Prostate gland (tissue), 2 donors: ENCODE data around the gene CTIF. TPM values are rescaled to one million over a fixed set of nuclear protein-coding genes. Genes with fewer than 3 reads are reported as not detected.

ENCODE experiments used
- DNase-seq: peaks from one replicate; pipeline ENCODE4 v3.0.0-alpha.2; 2019; ENCODE audit warnings: low spot score
- H3K27ac ChIP-seq, 2 donors: fragments of 200-600 bp; sonication (generic); 2 replicates each; pipeline ENCODE4 v1.5.1; 2017 to 2019
- H3K27me3 ChIP-seq: fragments of 200-600 bp; sonication (generic); replicated peaks from 2 replicates; pipeline ENCODE4 v1.5.1; 2019; ENCODE audit not compliant: insufficient read depth
- H3K36me3 ChIP-seq, 2 donors: fragments of 200-600 bp; sonication (generic); 1 replicate in 1 of 2; 2 replicates in 1 of 2; pipeline versions ENCODE4 v1.5.1 to v1.8.1; 2017 to 2019
- H3K4me1 ChIP-seq: fragments of 200-600 bp; sonication (generic); replicated peaks from 2 replicates; pipeline ENCODE4 v1.5.1; 2019
- H3K4me3 ChIP-seq, 2 donors: fragments of 200-600 bp; sonication (generic); 2 replicates each; pipeline ENCODE4 v1.5.1; 2017 to 2019
- H3K9me3 ChIP-seq: fragments of 200-600 bp; sonication (generic); 2 replicates; pipeline ENCODE4 v1.5.1; 2017
- POLR2A ChIP-seq: fragments of 450-650 bp; IDR thresholded peaks from one replicate; pipeline ENCODE4 v1.6.1; 2016; ENCODE audit warnings: antibody characterized with exemption, mild to moderate bottlenecking
- POLR2AphosphoS5 ChIP-seq: sonication (generic); formaldehyde crosslinking; IDR thresholded peaks from one replicate; pipeline ENCODE4 v1.6.1; 2017; ENCODE audit warnings: antibody characterized with exemption
- WGBS: methylation state at CpG from one replicate; pipeline ENCODE4 v1.1.5; 2018; 5-methylcytosine and 5-hydroxymethylcytosine counted together
- intact Hi-C: fragments of 100-400 bp; cut with DNase I; formaldehyde crosslinking; loops from one replicate; pipeline ENCODE4 v1.14.2; 2022
- total RNA-seq, 2 donors: library from RNA; depleted of rRNA; stranded (reverse); fragments of >200 nt; gene quantifications; one replicate each; pipeline ENCODE4 v1.1.0, GENCODE V29; 2016
- TF ChIP-seq, protein P1 (sequence below), 4 experiments: fragments of 200-600 bp in 2 of 4; fragments of 450-650 bp in 2 of 4; sonication (generic) in 2 of 4; IDR thresholded peaks; 1 replicate in 3 of 4; 2 replicates in 1 of 4; pipeline ENCODE4 v1.5.1; 2016 to 2019; ENCODE audit warnings: antibody characterized with exemption in 4 of 4, mild to moderate bottlenecking in 2 of 4, moderate library complexity in 2 of 4

Gene CTIF
- total RNA-seq, 2 donors from 2014 or later, result 8.1 to 57.9 TPM

GRCh38 chr18:48805826-48806535 lies 267.1 kb downstream of the CTIF start:
- no peak overlapping the region for H3K27ac ChIP-seq
- TF ChIP-seq POLR2A (no peak), POLR2AphosphoS5 (no peak)
- TF ChIP-seq, protein P1, sequence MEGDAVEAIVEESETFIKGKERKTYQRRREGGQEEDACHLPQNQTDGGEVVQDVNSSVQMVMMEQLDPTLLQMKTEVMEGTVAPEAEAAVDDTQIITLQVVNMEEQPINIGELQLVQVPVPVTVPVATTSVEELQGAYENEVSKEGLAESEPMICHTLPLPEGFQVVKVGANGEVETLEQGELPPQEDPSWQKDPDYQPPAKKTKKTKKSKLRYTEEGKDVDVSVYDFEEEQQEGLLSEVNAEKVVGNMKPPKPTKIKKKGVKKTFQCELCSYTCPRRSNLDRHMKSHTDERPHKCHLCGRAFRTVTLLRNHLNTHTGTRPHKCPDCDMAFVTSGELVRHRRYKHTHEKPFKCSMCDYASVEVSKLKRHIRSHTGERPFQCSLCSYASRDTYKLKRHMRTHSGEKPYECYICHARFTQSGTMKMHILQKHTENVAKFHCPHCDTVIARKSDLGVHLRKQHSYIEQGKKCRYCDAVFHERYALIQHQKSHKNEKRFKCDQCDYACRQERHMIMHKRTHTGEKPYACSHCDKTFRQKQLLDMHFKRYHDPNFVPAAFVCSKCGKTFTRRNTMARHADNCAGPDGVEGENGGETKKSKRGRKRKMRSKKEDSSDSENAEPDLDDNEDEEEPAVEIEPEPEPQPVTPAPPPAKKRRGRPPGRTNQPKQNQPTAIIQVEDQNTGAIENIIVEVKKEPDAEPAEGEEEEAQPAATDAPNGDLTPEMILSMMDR (IDR thresholded peaks at IDR 0.05), result no peak
- no peaks in the 10 kb centered on the region for H3K4me1 ChIP-seq
- DNase-seq, result no peak
- H3K36me3 ChIP-seq, result no peaks in the 10 kb centered on the region
- 92% methylated on average over 10 of the region's 10 CpGs for WGBS
- intact Hi-C loops, result no loop called here
- H3K9me3 ChIP-seq, result no peaks in the 10 kb centered on the region
- H3K4me3 ChIP-seq, result no peak overlapping the region
- no peaks in the 10 kb centered on the region for H3K27me3 ChIP-seq

GRCh38 chr18:48806551-48807261 lies 267.9 kb downstream of the CTIF start:
- Histone ChIP-seq H3K27ac (no peak overlapping the region), H3K4me1 (no peaks in the 10 kb centered on the region), H3K27me3 (no peaks in the 10 kb centered on the region), H3K9me3 (no peaks in the 10 kb centered on the region), H3K36me3 (no peaks in the 10 kb centered on the region), H3K4me3 (no peak overlapping the region)
- WGBS, result 64% methylated on average over 11 of the region's 11 CpGs
- DNase-seq, result no peak
- intact Hi-C loops, result no loop called here
- TF ChIP-seq, protein P1 (IDR thresholded peaks at IDR 0.05), result no peak
- no peak for TF ChIP-seq POLR2AphosphoS5
- TF ChIP-seq POLR2A, result no peak

DNA sequence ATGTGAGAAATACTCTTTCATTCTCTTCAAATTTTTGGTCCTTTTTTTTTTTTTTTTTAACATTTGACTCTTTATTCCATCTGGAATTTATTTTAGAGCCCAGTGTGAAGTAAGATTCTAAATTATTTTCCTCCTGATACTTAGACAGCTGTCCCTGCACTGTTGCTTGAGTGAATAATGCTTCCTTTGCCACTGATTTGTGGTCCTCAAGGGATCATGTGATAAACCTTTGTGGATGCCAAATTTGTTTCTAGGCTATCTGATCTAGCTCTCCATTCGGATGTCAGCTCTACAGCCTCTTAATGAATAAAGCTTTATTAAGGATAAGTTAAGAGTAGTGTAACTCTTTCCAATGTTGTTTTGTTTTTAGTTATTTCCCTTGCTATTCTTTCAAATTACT lies 269.6 kb downstream of the CTIF start:
- TF ChIP-seq POLR2A (no peak), POLR2AphosphoS5 (no peak)
- TF ChIP-seq, protein P1 (IDR thresholded peaks at IDR 0.05), result no peak
- 64% methylated on average over 1 of the region's 1 CpG for WGBS
- no peaks in the 10 kb centered on the region for H3K27me3 ChIP-seq
- H3K9me3 ChIP-seq, result no peaks in the 10 kb centered on the region
- no peak overlapping the region for H3K27ac ChIP-seq
- H3K36me3 ChIP-seq, result no peaks in the 10 kb centered on the region
- intact Hi-C loops, result no loop called here
- H3K4me3 ChIP-seq, result no peak overlapping the region
- no peaks in the 10 kb centered on the region for H3K4me1 ChIP-seq
- no peak for DNase-seq

GRCh38 chr18:48809365-48809764 lies 270.5 kb downstream of the CTIF start:
- TF ChIP-seq POLR2A (no peak), POLR2AphosphoS5 (no peak)
- TF ChIP-seq, protein P1 (IDR thresholded peaks at IDR 0.05), result no peak
- Histone ChIP-seq H3K27me3 (no peaks in the 10 kb centered on the region), H3K4me3 (no peak overlapping the region), H3K27ac (no peak overlapping the region), H3K9me3 (no peaks in the 10 kb centered on the region), H3K36me3 (no peaks in the 10 kb centered on the region), H3K4me1 (no peaks in the 10 kb centered on the region)
- no peak for DNase-seq
- 44% methylated on average over 1 of the region's 1 CpG for WGBS
- intact Hi-C loops, result no loop called here

- Histone ChIP-seq H3K27me3 (no peaks in the 10 kb centered on the region), H3K4me3 (no peak overlapping the region), H3K36me3 (no peaks in the 10 kb centered on the region), H3K4me1 (no peaks in the 10 kb centered on the region), H3K27ac (no peak overlapping the region), H3K9me3 (no peaks in the 10 kb centered on the region)
- TF ChIP-seq POLR2A (no peak), POLR2AphosphoS5 (no peak)
- TF ChIP-seq, protein P1 (IDR thresholded peaks at IDR 0.05), result no peak
- intact Hi-C loops, result no loop called here
- no peak for DNase-seq
Measured at GRCh38 chr18:48810805-48811204, 272.0 kb downstream of the CTIF start.
